Measurements from ENCODE around the gene LMF1.

DNA sequence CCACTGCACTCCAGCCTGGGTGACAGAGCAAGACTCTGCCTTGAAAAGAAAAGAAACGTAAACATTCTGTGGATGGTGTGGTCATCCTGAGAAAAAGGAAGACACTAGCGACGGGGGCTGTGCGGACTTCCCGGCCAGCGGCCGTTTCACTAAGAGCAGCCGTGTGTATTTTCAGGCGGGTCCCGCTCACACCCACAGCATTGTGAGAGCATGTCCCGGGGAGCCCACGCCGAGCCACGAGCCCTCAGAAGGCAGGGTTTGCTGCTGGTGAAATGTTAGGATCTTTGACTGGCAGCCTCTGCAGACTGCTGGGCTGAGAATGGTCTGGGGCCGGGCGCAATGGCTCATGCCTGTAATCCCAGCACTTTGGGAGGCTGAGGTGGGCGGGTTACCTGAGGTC is 40.3 kb downstream of the LMF1 start:
- TF ChIP-seq, protein P1, sequence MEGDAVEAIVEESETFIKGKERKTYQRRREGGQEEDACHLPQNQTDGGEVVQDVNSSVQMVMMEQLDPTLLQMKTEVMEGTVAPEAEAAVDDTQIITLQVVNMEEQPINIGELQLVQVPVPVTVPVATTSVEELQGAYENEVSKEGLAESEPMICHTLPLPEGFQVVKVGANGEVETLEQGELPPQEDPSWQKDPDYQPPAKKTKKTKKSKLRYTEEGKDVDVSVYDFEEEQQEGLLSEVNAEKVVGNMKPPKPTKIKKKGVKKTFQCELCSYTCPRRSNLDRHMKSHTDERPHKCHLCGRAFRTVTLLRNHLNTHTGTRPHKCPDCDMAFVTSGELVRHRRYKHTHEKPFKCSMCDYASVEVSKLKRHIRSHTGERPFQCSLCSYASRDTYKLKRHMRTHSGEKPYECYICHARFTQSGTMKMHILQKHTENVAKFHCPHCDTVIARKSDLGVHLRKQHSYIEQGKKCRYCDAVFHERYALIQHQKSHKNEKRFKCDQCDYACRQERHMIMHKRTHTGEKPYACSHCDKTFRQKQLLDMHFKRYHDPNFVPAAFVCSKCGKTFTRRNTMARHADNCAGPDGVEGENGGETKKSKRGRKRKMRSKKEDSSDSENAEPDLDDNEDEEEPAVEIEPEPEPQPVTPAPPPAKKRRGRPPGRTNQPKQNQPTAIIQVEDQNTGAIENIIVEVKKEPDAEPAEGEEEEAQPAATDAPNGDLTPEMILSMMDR (IDR thresholded peaks at IDR 0.05 in 4 of 5, conservative IDR thresholded peaks at IDR 0.05 in 1 of 5), result no peak
- TF ChIP-seq POLR2A (IDR thresholded peaks at IDR 0.05), result no peak
